GM12878 (cell line): ENCODE data around the gene MYBPC1.

Experiments
- CHD2 ChIP-seq: IDR thresholded peaks from 2 replicates; pipeline ENCODE4 v1.6.1; 2011; ENCODE audit warnings: low read depth, low read length, improper control_type of control experiment, borderline replicate concordance
- FOXM1 ChIP-seq: IDR thresholded peaks from 2 replicates; pipeline ENCODE4 v1.6.1; 2012; ENCODE audit warnings: low read depth, mild to moderate bottlenecking, inconsistent platforms, low read length, moderate library complexity
- MXI1 ChIP-seq: fragments of 150-350 bp; IDR thresholded peaks from 2 replicates; pipeline ENCODE4 v1.6.1; 2011; ENCODE audit warnings: low read depth, mild to moderate bottlenecking, inconsistent platforms, low read length, improper control_type of control experiment
- NRF1 ChIP-seq: conservative IDR thresholded peaks from 2 replicates; pipeline ENCODE4 v1.6.1; 2011; ENCODE audit warnings: mild to moderate bottlenecking, low read depth, low read length, improper control_type of control experiment
- REST ChIP-seq: IDR thresholded peaks from 2 replicates; pipeline ENCODE4 v1.6.1; 2012; ENCODE audit warnings: mild to moderate bottlenecking, low read depth, low read length
- TARDBP ChIP-seq: IDR thresholded peaks from 2 replicates; pipeline ENCODE4 v1.6.1; 2016; ENCODE audit warnings: borderline replicate concordance
- TCF12 ChIP-seq: IDR thresholded peaks from 2 replicates; pipeline ENCODE4 v1.6.1; 2011; ENCODE audit warnings: low read depth, mild to moderate bottlenecking, low read length
- ZNF384 ChIP-seq: IDR thresholded peaks from 2 replicates; pipeline ENCODE4 v1.6.1; 2012; ENCODE audit warnings: low read depth, mild to moderate bottlenecking, low read length, improper control_type of control experiment, borderline replicate concordance
- ZZZ3 ChIP-seq: IDR thresholded peaks from 2 replicates; pipeline ENCODE4 v1.6.1; 2011; ENCODE audit warnings: low read depth; ENCODE audit not compliant: control insufficient read depth, insufficient read length

GRCh38 chr12:101604132-101604531 lies 9.4 kb downstream of the MYBPC1 start:
- TF ChIP-seq TCF12 (no peak), ZNF384 (no peak), MXI1 (no peak), TARDBP (no peak), CHD2 (no peak), NRF1 (no peak), FOXM1 (no peak), REST (no peak), ZZZ3 (no peak)
